Left ventricle myocardium inferior (tissue), 1 donor: Measurements from ENCODE around the gene BCAN. TPM values are rescaled to one million over a fixed set of nuclear protein-coding genes. Genes with fewer than 3 reads are reported as not detected.

Experiments
- DNase-seq: peaks from one replicate; pipeline ENCODE4 v3.0.0-alpha.2; 2020
- H3K27ac ChIP-seq: fragments of 200-600 bp; replicated peaks from 2 replicates; pipeline ENCODE4 v1.8.0; 2021
- H3K27me3 ChIP-seq: fragments of 200-600 bp; 2 replicates; pipeline ENCODE4 v1.8.0; 2021; ENCODE audit warnings: low read depth
- H3K36me3 ChIP-seq: fragments of 200-600 bp; 2 replicates; pipeline ENCODE4 v1.8.0; 2021
- H3K4me1 ChIP-seq: fragments of 200-600 bp; 2 replicates; pipeline ENCODE4 v1.8.0; 2021
- H3K4me3 ChIP-seq: fragments of 200-600 bp; 2 replicates; pipeline ENCODE4 v1.8.0; 2021; ENCODE audit warnings: mild to moderate bottlenecking, moderate library complexity
- H3K9me3 ChIP-seq: fragments of 200-600 bp; replicated peaks from 2 replicates; pipeline ENCODE4 v1.8.0; 2021
- CTCF ChIP-seq: fragments of 200-600 bp; IDR thresholded peaks from 2 replicates; pipeline ENCODE4 v1.8.0; 2021; ENCODE audit warnings: antibody characterized with exemption, mild to moderate bottlenecking, borderline replicate concordance
- intact Hi-C: fragments of 100-400 bp; cut with micrococcal nuclease; formaldehyde crosslinking; loops from one replicate; pipeline ENCODE4 v1.11.0; 2022
- total RNA-seq: library from RNA; stranded (reverse); fragmentation: NEBNext Ultra II Directional; extraction: Animal tissue kit (Norgen Biotek cat#: 25700); gene quantifications from one replicate; pipeline ENCODE4 v1.2.1, GENCODE V29; 2021
- donor health status: DM: no; HTN: yes; CAD: no; lungs with severe emphysema.

Gene BCAN
- total RNA-seq, 1 donor from 2014 or later, result 0.05 TPM

- DNase-seq, result no peak
- TF ChIP-seq CTCF, result no peak
- peaks cover 92% of the 10 kb centered on the region for H3K27me3 ChIP-seq
- H3K27ac ChIP-seq, result no peak overlapping the region
- intact Hi-C loops, result no loop called here
- H3K4me3 ChIP-seq, result no peak overlapping the region
- H3K4me1 ChIP-seq, result peaks cover 14% of the 10 kb centered on the region
- no peaks in the 10 kb centered on the region for H3K9me3 ChIP-seq
- H3K36me3 ChIP-seq, result no peaks in the 10 kb centered on the region
Measured at GRCh38 chr1:156694690-156694962, 52.7 kb downstream of the BCAN start.

GRCh38 chr1:156696755-156697154, 54.8 kb downstream of the BCAN start:
- no peak overlapping the region for H3K27ac ChIP-seq
- no peak for DNase-seq
- H3K4me3 ChIP-seq, result no peak overlapping the region
- intact Hi-C loops, result no loop called here
- TF ChIP-seq CTCF, result no peak
- no peaks in the 10 kb centered on the region for H3K9me3 ChIP-seq
- H3K36me3 ChIP-seq, result no peaks in the 10 kb centered on the region
- peaks cover 92% of the 10 kb centered on the region for H3K27me3 ChIP-seq
- peaks cover 10% of the 10 kb centered on the region for H3K4me1 ChIP-seq

- intact Hi-C loops, result no loop called here
- H3K27ac ChIP-seq, result no peak overlapping the region
- no peak for TF ChIP-seq CTCF
- H3K9me3 ChIP-seq, result no peaks in the 10 kb centered on the region
- DNase-seq, result no peak
- H3K4me1 ChIP-seq, result peaks cover 7% of the 10 kb centered on the region
- no peaks in the 10 kb centered on the region for H3K36me3 ChIP-seq
- H3K27me3 ChIP-seq, result peaks cover 92% of the 10 kb centered on the region
- no peak overlapping the region for H3K4me3 ChIP-seq
Measured at GRCh38 chr1:156697481-156697880, 55.6 kb downstream of the BCAN start.

GRCh38 chr1:156698995-156699394, 57.1 kb downstream of the BCAN start:
- intact Hi-C loops, result no loop called here

GRCh38 chr1:156700736-156701531, 59.0 kb downstream of the BCAN start:
- H3K27me3 ChIP-seq, result peaks cover 93% of the 10 kb centered on the region
- no peak for DNase-seq
- H3K27ac ChIP-seq, result no peak overlapping the region
- no peak overlapping the region for H3K4me3 ChIP-seq
- intact Hi-C loops, result no loop called here
- no peaks in the 10 kb centered on the region for H3K36me3 ChIP-seq
- H3K9me3 ChIP-seq, result no peaks in the 10 kb centered on the region
- no peak for TF ChIP-seq CTCF
- H3K4me1 ChIP-seq, result peaks cover 17% of the 10 kb centered on the region

More at GRCh38 chr1:156698995-156699394, 57.1 kb downstream of the BCAN start:
- H3K27ac ChIP-seq, result no peak overlapping the region
- H3K36me3 ChIP-seq, result no peaks in the 10 kb centered on the region
- DNase-seq, result no peak
- H3K9me3 ChIP-seq, result no peaks in the 10 kb centered on the region
- peaks cover 92% of the 10 kb centered on the region for H3K27me3 ChIP-seq
- H3K4me3 ChIP-seq, result no peak overlapping the region
- TF ChIP-seq CTCF, result no peak
- no peaks in the 10 kb centered on the region for H3K4me1 ChIP-seq
